GM12878 (cell line): Measurements from ENCODE around the gene TMEM223. TPM values are rescaled to one million over a fixed set of nuclear protein-coding genes. Genes with fewer than 3 reads are reported as not detected.

Source experiments
- BCL11A ChIP-seq: IDR thresholded peaks from 2 replicates; pipeline ENCODE4 v1.6.1; 2011; ENCODE audit warnings: low read depth, low read length
- EGR1 ChIP-seq, 2 experiments: IDR thresholded peaks; 1 replicate in 1 of 2; 2 replicates in 1 of 2; pipeline ENCODE4 v1.6.1; 2011 to 2012; ENCODE audit warnings: low read depth in 2 of 2, low read length in 2 of 2, borderline replicate concordance in 1 of 2, mild to moderate bottlenecking in 1 of 2, moderate library complexity in 1 of 2
- EP300 ChIP-seq, 2 experiments: fragments of 150-350 bp in 1 of 2; IDR thresholded peaks; 2 replicates each; pipeline ENCODE4 v1.6.1; 2011 to 2012; ENCODE audit warnings: low read depth in 2 of 2, low read length in 2 of 2, borderline replicate concordance in 1 of 2, improper control_type of control experiment in 1 of 2, inconsistent platforms in 1 of 2; ENCODE audit not compliant: control insufficient read depth in 1 of 2
- EZH2 ChIP-seq: IDR thresholded peaks from 2 replicates; pipeline ENCODE4 v1.6.1; 2012; ENCODE audit warnings: low read depth, mild to moderate bottlenecking, control low read depth, inconsistent platforms, low read length, borderline replicate concordance; ENCODE audit not compliant: control insufficient read depth
- FOXM1 ChIP-seq: IDR thresholded peaks from 2 replicates; pipeline ENCODE4 v1.6.1; 2012; ENCODE audit warnings: low read depth, mild to moderate bottlenecking, inconsistent platforms, low read length, moderate library complexity
- HDAC2 ChIP-seq: fragments of 200-600 bp; sonication (generic); IDR thresholded peaks from 2 replicates; pipeline ENCODE4 v1.6.1; 2017
- KDM1A ChIP-seq: fragments of 200-600 bp; sonication (generic); IDR thresholded peaks from 2 replicates; pipeline ENCODE4 v1.6.1; 2016; ENCODE audit warnings: borderline replicate concordance
- MXI1 ChIP-seq: fragments of 150-350 bp; IDR thresholded peaks from 2 replicates; pipeline ENCODE4 v1.6.1; 2011; ENCODE audit warnings: low read depth, mild to moderate bottlenecking, inconsistent platforms, low read length, improper control_type of control experiment
- PML ChIP-seq: IDR thresholded peaks from 2 replicates; pipeline ENCODE4 v1.6.1; 2012; ENCODE audit warnings: low read length, inconsistent platforms
- POLR2A ChIP-seq: IDR thresholded peaks from 2 replicates; pipeline ENCODE4 v1.6.1; 2011; ENCODE audit warnings: low read depth, mild to moderate bottlenecking, low read length
- RB1 ChIP-seq: fragments of 450-650 bp; formaldehyde crosslinking; IDR thresholded peaks from 2 replicates; pipeline ENCODE4 v1.6.1; 2017; ENCODE audit warnings: mild to moderate bottlenecking, borderline replicate concordance
- RCOR1 ChIP-seq: conservative IDR thresholded peaks from 2 replicates; pipeline ENCODE4 v1.6.1; 2012; ENCODE audit warnings: low read depth, low read length, improper control_type of control experiment
- SP1 ChIP-seq: IDR thresholded peaks from one replicate; pipeline ENCODE4 v1.6.1; 2011; ENCODE audit warnings: low read depth, low read length
- SUZ12 ChIP-seq: fragments of 200-600 bp; sonication (generic); IDR thresholded peaks from one replicate; pipeline ENCODE4 v1.6.1; 2018; ENCODE audit warnings: antibody characterized with exemption, mild to moderate bottlenecking; ENCODE audit not compliant: unreplicated experiment
- TBL1XR1 ChIP-seq: IDR thresholded peaks from 2 replicates; pipeline ENCODE4 v1.6.1; 2012; ENCODE audit warnings: low read depth, low read length, improper control_type of control experiment
- YBX1 ChIP-seq: fragments of 450-650 bp; IDR thresholded peaks from 2 replicates; pipeline ENCODE4 v1.6.1; 2016; ENCODE audit warnings: antibody characterized with exemption
- ZNF384 ChIP-seq: IDR thresholded peaks from 2 replicates; pipeline ENCODE4 v1.6.1; 2012; ENCODE audit warnings: low read depth, mild to moderate bottlenecking, low read length, improper control_type of control experiment, borderline replicate concordance
- polyA plus RNA-seq, 11 experiments: library from polyadenylated mRNA; depleted of rRNA in 4 of 11; unstranded in 6 of 11; stranded (reverse) in 5 of 11; fragments of >200 nt; fragmentation: Nextera tagmentation in 4 of 11; fragmentation: Illumina TruSeq in 1 of 11; extraction: Ambion mirVana in 4 of 11; extraction: Trizol in 1 of 11; gene quantifications; 1 replicate in 1 of 11; 2 replicates in 10 of 11; pipeline versions ENCODE4 v1.2.1 to v1.2.3, GENCODE V29; 2011 to 2016; ENCODE audit warnings: inconsistent platforms in 2 of 11, missing spikeins in 2 of 11, low read depth in 1 of 11
- total RNA-seq, 4 experiments: library from RNA; depleted of rRNA in 3 of 4; stranded (reverse); fragments of >200 nt in 3 of 4; fragmentation: Illumina TruSeq in 1 of 4; extraction: Trizol in 1 of 4; gene quantifications; 2 replicates each; pipeline versions ENCODE4 v1.2.1 to v1.2.3, GENCODE V29; 2013 to 2021
- TF ChIP-seq, protein P1 (sequence below): fragments of 450-650 bp; IDR thresholded peaks from 2 replicates; pipeline ENCODE4 v1.6.1; 2017; ENCODE audit warnings: antibody characterized with exemption, mild to moderate bottlenecking, moderate library complexity
- TF ChIP-seq, protein P2 (sequence below): fragments of 450-650 bp; IDR thresholded peaks from 2 replicates; pipeline ENCODE4 v1.6.1; 2014; ENCODE audit warnings: mild to moderate bottlenecking
- TF ChIP-seq, protein P3 (sequence below): IDR thresholded peaks from 2 replicates; pipeline ENCODE4 v1.6.1; 2012; ENCODE audit warnings: low read depth, low read length, improper control_type of control experiment
- TF ChIP-seq, protein P4 (sequence below): IDR thresholded peaks from 2 replicates; pipeline ENCODE4 v1.6.1; 2012; ENCODE audit warnings: low read length, inconsistent platforms
- TF ChIP-seq, protein P5 (sequence below): fragments of 450-650 bp; IDR thresholded peaks from 2 replicates; pipeline ENCODE4 v1.6.1; 2017; ENCODE audit warnings: borderline replicate concordance
- TF ChIP-seq, protein P6 (sequence below): IDR thresholded peaks from 2 replicates; pipeline ENCODE4 v1.6.1; 2011; ENCODE audit warnings: borderline replicate concordance, low read depth, mild to moderate bottlenecking, moderate library complexity, mixed read lengths, low read length; ENCODE audit not compliant: insufficient read depth; ENCODE audit errors: extremely low read length

The TMEM223 gene
- total and polyA plus RNA-seq, 10 of the 15 experiments (the other 5 are each of a cell fraction or from before 2014, with no cell fraction given) = 5.3 to 33.2 (median 14.0) TPM

DNA sequence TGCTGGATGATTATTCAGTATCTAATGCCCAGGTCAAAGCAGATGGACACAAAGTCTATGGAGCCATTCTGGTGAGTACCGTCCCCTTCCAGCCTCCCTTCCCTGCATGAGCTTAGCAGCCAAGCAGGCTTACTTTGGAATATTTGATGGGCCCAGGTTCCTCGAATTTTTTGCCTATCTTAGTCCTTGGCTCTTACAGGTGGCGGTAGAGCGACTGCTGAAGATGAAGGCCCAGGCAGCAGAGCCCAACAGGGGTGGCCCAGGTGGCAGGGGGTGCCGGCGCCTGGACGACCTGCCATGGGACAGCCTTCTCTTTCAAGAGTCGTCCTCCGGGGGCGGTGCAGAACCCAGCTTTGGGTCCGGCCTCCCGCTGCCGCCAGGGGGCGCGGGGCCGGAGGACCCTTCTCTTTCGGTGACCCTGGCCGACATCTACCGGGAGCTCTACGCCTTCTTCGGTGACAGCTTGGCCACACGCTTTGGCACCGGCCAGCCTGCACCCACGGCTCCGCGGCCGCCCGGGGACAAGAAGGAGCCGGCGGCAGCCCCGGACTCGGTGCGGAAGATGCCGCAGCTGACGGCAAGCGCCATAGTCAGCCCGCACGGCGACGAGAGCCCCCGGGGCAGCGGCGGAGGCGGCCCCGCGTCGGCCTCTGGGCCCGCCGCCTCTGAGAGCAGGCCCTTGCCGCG, 5.3 kb downstream of the TMEM223 start (continued):
- TF ChIP-seq KDM1A = no peak
- TF ChIP-seq RCOR1 = no peak
- no peak for TF ChIP-seq ZNF384
- TF ChIP-seq BCL11A = no peak
- no peak for TF ChIP-seq EZH2
- TF ChIP-seq, protein P1, sequence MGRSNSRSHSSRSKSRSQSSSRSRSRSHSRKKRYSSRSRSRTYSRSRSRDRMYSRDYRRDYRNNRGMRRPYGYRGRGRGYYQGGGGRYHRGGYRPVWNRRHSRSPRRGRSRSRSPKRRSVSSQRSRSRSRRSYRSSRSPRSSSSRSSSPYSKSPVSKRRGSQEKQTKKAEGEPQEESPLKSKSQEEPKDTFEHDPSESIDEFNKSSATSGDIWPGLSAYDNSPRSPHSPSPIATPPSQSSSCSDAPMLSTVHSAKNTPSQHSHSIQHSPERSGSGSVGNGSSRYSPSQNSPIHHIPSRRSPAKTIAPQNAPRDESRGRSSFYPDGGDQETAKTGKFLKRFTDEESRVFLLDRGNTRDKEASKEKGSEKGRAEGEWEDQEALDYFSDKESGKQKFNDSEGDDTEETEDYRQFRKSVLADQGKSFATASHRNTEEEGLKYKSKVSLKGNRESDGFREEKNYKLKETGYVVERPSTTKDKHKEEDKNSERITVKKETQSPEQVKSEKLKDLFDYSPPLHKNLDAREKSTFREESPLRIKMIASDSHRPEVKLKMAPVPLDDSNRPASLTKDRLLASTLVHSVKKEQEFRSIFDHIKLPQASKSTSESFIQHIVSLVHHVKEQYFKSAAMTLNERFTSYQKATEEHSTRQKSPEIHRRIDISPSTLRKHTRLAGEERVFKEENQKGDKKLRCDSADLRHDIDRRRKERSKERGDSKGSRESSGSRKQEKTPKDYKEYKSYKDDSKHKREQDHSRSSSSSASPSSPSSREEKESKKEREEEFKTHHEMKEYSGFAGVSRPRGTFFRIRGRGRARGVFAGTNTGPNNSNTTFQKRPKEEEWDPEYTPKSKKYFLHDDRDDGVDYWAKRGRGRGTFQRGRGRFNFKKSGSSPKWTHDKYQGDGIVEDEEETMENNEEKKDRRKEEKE = peak; percentile 56; the same call in 1 of the 2 replicates
- no peak for TF ChIP-seq HDAC2
- TF ChIP-seq SUZ12 = no peak
- peak; percentile 7; the same call in 1 of the 2 replicates for TF ChIP-seq POLR2A
- TF ChIP-seq PML = no peak
- TF ChIP-seq, protein P2, sequence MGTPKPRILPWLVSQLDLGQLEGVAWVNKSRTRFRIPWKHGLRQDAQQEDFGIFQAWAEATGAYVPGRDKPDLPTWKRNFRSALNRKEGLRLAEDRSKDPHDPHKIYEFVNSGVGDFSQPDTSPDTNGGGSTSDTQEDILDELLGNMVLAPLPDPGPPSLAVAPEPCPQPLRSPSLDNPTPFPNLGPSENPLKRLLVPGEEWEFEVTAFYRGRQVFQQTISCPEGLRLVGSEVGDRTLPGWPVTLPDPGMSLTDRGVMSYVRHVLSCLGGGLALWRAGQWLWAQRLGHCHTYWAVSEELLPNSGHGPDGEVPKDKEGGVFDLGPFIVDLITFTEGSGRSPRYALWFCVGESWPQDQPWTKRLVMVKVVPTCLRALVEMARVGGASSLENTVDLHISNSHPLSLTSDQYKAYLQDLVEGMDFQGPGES = no peak
- TF ChIP-seq RB1 = no peak; the same call in 1 of the 2 replicates
- TF ChIP-seq TBL1XR1 = no peak
- TF ChIP-seq, protein P3, sequence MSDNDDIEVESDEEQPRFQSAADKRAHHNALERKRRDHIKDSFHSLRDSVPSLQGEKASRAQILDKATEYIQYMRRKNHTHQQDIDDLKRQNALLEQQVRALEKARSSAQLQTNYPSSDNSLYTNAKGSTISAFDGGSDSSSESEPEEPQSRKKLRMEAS = no peak
- TF ChIP-seq, protein P4, sequence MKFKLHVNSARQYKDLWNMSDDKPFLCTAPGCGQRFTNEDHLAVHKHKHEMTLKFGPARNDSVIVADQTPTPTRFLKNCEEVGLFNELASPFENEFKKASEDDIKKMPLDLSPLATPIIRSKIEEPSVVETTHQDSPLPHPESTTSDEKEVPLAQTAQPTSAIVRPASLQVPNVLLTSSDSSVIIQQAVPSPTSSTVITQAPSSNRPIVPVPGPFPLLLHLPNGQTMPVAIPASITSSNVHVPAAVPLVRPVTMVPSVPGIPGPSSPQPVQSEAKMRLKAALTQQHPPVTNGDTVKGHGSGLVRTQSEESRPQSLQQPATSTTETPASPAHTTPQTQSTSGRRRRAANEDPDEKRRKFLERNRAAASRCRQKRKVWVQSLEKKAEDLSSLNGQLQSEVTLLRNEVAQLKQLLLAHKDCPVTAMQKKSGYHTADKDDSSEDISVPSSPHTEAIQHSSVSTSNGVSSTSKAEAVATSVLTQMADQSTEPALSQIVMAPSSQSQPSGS = no peak
- TF ChIP-seq, protein P5, sequence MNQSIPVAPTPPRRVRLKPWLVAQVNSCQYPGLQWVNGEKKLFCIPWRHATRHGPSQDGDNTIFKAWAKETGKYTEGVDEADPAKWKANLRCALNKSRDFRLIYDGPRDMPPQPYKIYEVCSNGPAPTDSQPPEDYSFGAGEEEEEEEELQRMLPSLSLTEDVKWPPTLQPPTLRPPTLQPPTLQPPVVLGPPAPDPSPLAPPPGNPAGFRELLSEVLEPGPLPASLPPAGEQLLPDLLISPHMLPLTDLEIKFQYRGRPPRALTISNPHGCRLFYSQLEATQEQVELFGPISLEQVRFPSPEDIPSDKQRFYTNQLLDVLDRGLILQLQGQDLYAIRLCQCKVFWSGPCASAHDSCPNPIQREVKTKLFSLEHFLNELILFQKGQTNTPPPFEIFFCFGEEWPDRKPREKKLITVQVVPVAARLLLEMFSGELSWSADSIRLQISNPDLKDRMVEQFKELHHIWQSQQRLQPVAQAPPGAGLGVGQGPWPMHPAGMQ = no peak
- no peak for TF ChIP-seq SP1
- TF ChIP-seq YBX1 = no peak
- TF ChIP-seq EP300 (IDR thresholded peaks at IDR 0.05; ENCODE audit: borderline replicate concordance in 1 of 2, control insufficient read depth in 1 of 2, low read depth in 2 of 2, low read length in 2 of 2) = no peak
- TF ChIP-seq, protein P6, sequence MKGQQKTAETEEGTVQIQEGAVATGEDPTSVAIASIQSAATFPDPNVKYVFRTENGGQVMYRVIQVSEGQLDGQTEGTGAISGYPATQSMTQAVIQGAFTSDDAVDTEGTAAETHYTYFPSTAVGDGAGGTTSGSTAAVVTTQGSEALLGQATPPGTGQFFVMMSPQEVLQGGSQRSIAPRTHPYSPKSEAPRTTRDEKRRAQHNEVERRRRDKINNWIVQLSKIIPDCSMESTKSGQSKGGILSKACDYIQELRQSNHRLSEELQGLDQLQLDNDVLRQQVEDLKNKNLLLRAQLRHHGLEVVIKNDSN = no peak
- TF ChIP-seq MXI1 = 0 out of 2 replicates have a peak, but pooled peaks have one; percentile 19
- peak in 1 of 2 experiments; percentile 73; a peak in 2 of 3 replicates for TF ChIP-seq EGR1 (IDR thresholded peaks at IDR 0.05; ENCODE audit: borderline replicate concordance in 1 of 2, low read depth in 2 of 2, low read length in 2 of 2)
- no peak for TF ChIP-seq FOXM1
